K562 (cell line): Measurements from ENCODE around the gene VWA3A. TPM values are rescaled to one million over a fixed set of nuclear protein-coding genes. Genes with fewer than 3 reads are reported as not detected.

Experiments used
- ATAC-seq: fragments of 200-7000 bp; cut with Tn5 transposase; 3 replicates; pipeline ENCODE4 v1.9.1; 2020; ENCODE audit warnings: moderate library complexity
- BruUV-seq: library from RNA; stranded (reverse); fragments of 400-500 nt; replicated peaks from 2 replicates; lab custom pipeline; 2021; lab: Mats Ljungman, UMichigan
- CTCF ChIA-PET: fragments of 300-600 bp; formaldehyde crosslinking; extraction: SDS; loops from one replicate; lab custom pipeline; 2021; ENCODE audit warnings: low intra/inter-chr PET ratio; lab: Yijun Ruan, JAX
- POLR2A ChIA-PET: fragments of 300-600, 350-650 bp; sonication (Branson Sonifier 250); formaldehyde crosslinking; extraction: SDS; loops from one replicate; lab custom pipeline; 2021; ENCODE audit warnings: antibody characterized with exemption, inconsistent platforms; lab: Yijun Ruan, JAX
- DNase-seq, 4 experiments: peaks; one replicate each; pipeline versions ENCODE4 v3.0.0 to v3.0.0-alpha.2; 2011 to 2018; ENCODE audit warnings: low spot score in 3 of 4, mixed read lengths in 3 of 4; ENCODE audit errors: extremely low read depth in 1 of 4
- FAIRE-seq: peaks from 2 replicates; lab custom pipeline; 2011; peaks lifted over from hg19 to GRCh38; lab: Jason Lieb, UNC
- H2AFZ ChIP-seq: 2 replicates; pipeline ENCODE4 v1.6.0; 2011; ENCODE audit warnings: low read depth, low read length, control low read depth, inconsistent platforms
- H3K27ac ChIP-seq: fragments of 200-600 bp; 3 replicates; pipeline ENCODE4 v1.8.0; 2011; ENCODE audit warnings: low read depth, mild to moderate bottlenecking, control low read depth, inconsistent platforms, low read length, moderate library complexity, mixed read lengths; ENCODE audit errors: extremely low read depth
- H3K27me3 ChIP-seq, 2 experiments: fragments of 300-600 bp in 1 of 2; 2 replicates in 1 of 2; 3 replicates in 1 of 2; pipeline versions ENCODE4 v1.6.0 to v1.8.0; 2011; ENCODE audit warnings: inconsistent platforms in 2 of 2, low read length in 2 of 2, mild to moderate bottlenecking in 1 of 2, mixed read lengths in 1 of 2, moderate library complexity in 1 of 2; ENCODE audit not compliant: control insufficient read depth in 2 of 2, insufficient read depth in 2 of 2
- H3K36me3 ChIP-seq: fragments of 300-600 bp; 3 replicates; pipeline ENCODE4 v1.8.0; 2011; ENCODE audit warnings: mild to moderate bottlenecking, low read length, inconsistent platforms; ENCODE audit not compliant: control insufficient read depth, insufficient read depth
- H3K4me1 ChIP-seq, 2 experiments: fragments of 200-600 bp in 1 of 2; replicated peaks in 1 of 2; 2 replicates in 1 of 2; 3 replicates in 1 of 2; pipeline versions ENCODE4 v1.5.1 to v1.8.0; 2011; ENCODE audit warnings: inconsistent platforms in 2 of 2, low read length in 2 of 2, mild to moderate bottlenecking in 1 of 2, mixed read lengths in 1 of 2, moderate library complexity in 1 of 2; ENCODE audit not compliant: control insufficient read depth in 2 of 2, insufficient read depth in 2 of 2
- H3K4me2 ChIP-seq: 2 replicates; pipeline ENCODE4 v1.6.1; 2011; ENCODE audit warnings: low read length, control low read depth, inconsistent platforms, mixed read lengths; ENCODE audit not compliant: insufficient read depth
- H3K4me3 ChIP-seq: fragments of 200-600 bp; sonication (generic), shearing (Covaris generic); 2 replicates; pipeline ENCODE4 v1.5.1; 2016; ENCODE audit warnings: control low read depth, inconsistent platforms
- H3K79me2 ChIP-seq: fragments of 200-600 bp; 3 replicates; pipeline ENCODE4 v1.8.0; 2011; ENCODE audit warnings: low read length, inconsistent platforms; ENCODE audit not compliant: control insufficient read depth, insufficient read depth
- H3K9ac ChIP-seq, 2 experiments: 2 replicates each; pipeline versions ENCODE4 v1.6.0 to v1.6.1; 2011; ENCODE audit warnings: low read depth in 2 of 2, low read length in 2 of 2, control low read depth in 1 of 2, inconsistent platforms in 1 of 2, mild to moderate bottlenecking in 1 of 2, mixed read lengths in 1 of 2; ENCODE audit not compliant: insufficient read depth in 1 of 2
- H3K9me1 ChIP-seq: one replicate; pipeline ENCODE4 v1.6.0; 2011; ENCODE audit warnings: inconsistent platforms, mild to moderate bottlenecking, low read length, moderate library complexity; ENCODE audit not compliant: control insufficient read depth, insufficient read depth
- H3K9me3 ChIP-seq: replicated peaks from 2 replicates; pipeline ENCODE4 v1.5.1; 2011; ENCODE audit warnings: low read depth, low read length, inconsistent platforms; ENCODE audit not compliant: control insufficient read depth, insufficient read depth
- H4K20me1 ChIP-seq: replicated peaks from 2 replicates; pipeline ENCODE4 v1.6.1; 2011; ENCODE audit warnings: low read length, inconsistent platforms, mixed read lengths; ENCODE audit not compliant: control insufficient read depth, insufficient read depth
- ZNF121 ChIP-seq: sonication (generic); formaldehyde crosslinking; conservative IDR thresholded peaks from 2 replicates; pipeline ENCODE4 v1.8.0; 2022; ENCODE audit warnings: missing genetic modification reagents
- WGBS: fragments of 100-300 bp; shearing (Covaris generic); methylation state at CpG from one replicate; pipeline ENCODE4 v1.1.6; 2016; ENCODE audit warnings: low coverage, mixed read lengths; ENCODE audit not compliant: insufficient coverage; ENCODE audit errors: missing lambda C conversion rate; 5-methylcytosine and 5-hydroxymethylcytosine counted together
- in situ Hi-C: fragments of 300-500 bp; cut with MboI; formaldehyde crosslinking; loops from 4 replicates; pipeline ENCODE4 v1.15.0; 2018; ENCODE audit warnings: inconsistent platforms, mixed read lengths
- intact Hi-C: fragments of 100-400 bp; cut with micrococcal nuclease; formaldehyde crosslinking; loops from 2 replicates; pipeline ENCODE4 v1.14.2; 2022
- polyA plus RNA-seq, 8 experiments: library from polyadenylated mRNA; depleted of rRNA in 4 of 8; stranded (reverse) in 5 of 8; unstranded in 3 of 8; fragments of >200 nt; fragmentation: Nextera tagmentation in 2 of 8; fragmentation: Illumina TruSeq in 1 of 8; extraction: Ambion mirVana in 2 of 8; extraction: Trizol in 1 of 8; gene quantifications; 2 replicates each; pipeline versions ENCODE4 v1.2.1 to v1.2.3, GENCODE V29; 2011 to 2014; ENCODE audit warnings: inconsistent platforms in 1 of 8, missing spikeins in 1 of 8
- total RNA-seq, 7 experiments: library from RNA; depleted of rRNA in 6 of 7; stranded (reverse); fragments of >200 nt in 6 of 7; fragmentation: Illumina TruSeq in 2 of 7; extraction: Trizol in 2 of 7; gene quantifications; 2 replicates each; pipeline versions ENCODE4 v1.2.1 to v1.2.3, GENCODE V29; 2011 to 2021; ENCODE audit warnings: low replicate concordance in 1 of 7
- TF ChIP-seq, protein P1 (sequence below): fragments of 250-450 bp; sonication (Bioruptor Pico); IDR thresholded peaks from 2 replicates; pipeline ENCODE4 v1.5.0; 2021; ENCODE audit warnings: mild to moderate bottlenecking, borderline replicate concordance

Gene VWA3A
- total and polyA plus RNA-seq, 9 of the 15 experiments (the other 6 are each of a cell fraction or from before 2014, with no cell fraction given): not detected

DNA sequence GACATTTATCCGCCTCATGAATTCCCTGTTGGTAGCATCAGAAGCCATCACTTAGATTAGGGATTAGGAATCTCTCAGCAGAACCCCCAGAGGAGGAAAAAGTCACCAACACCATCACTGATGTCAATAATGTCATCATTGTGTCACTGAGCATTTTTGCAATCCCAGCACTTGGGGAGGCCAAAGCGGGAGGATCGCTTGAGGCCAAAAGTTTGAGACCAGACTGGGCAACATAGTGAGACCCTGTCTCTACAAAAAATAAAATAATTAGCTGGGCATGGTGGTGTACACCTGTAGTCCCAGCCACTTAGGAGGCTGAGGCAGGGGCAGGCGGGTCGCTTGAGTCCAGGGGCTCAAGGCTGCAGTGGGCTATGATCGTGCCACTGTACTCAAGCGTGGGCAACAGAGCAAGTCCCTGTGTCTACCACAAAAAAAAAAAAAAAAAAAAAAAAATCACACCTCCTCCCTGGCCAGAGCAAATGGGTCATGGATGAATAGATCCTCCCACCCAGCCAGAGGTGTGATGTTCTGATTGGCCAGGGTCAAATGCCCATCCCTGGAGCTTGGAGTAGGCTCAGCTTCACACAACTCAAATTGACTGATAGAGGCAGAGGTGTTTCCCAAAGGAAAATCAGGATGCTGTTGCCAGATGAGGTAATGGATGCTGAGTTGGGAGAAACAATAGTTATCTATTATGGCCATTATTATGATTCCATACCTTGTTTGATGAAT lies 31.6 kb downstream of the VWA3A start:
- FAIRE-seq: no peak
- no peaks in the 10 kb centered on the region for H3K36me3 ChIP-seq
- POLR2A ChIA-PET: no interaction called here
- no peak overlapping the region for H3K27ac ChIP-seq
- TF ChIP-seq, protein P1, sequence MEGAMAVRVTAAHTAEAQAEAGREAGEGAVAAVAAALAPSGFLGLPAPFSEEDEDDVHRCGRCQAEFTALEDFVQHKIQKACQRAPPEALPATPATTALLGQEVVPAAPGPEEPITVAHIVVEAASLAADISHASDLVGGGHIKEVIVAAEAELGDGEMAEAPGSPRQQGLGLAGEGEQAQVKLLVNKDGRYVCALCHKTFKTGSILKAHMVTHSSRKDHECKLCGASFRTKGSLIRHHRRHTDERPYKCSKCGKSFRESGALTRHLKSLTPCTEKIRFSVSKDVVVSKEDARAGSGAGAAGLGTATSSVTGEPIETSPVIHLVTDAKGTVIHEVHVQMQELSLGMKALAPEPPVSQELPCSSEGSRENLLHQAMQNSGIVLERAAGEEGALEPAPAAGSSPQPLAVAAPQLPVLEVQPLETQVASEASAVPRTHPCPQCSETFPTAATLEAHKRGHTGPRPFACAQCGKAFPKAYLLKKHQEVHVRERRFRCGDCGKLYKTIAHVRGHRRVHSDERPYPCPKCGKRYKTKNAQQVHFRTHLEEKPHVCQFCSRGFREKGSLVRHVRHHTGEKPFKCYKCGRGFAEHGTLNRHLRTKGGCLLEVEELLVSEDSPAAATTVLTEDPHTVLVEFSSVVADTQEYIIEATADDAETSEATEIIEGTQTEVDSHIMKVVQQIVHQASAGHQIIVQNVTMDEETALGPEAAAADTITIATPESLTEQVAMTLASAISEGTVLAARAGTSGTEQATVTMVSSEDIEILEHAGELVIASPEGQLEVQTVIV (CRISPR knock-in tag): no peak
- TF ChIP-seq ZNF121 (CRISPR knock-in tag): peak; percentile 89
- CTCF ChIA-PET: no interaction called here
- in situ Hi-C loops (loop anchor here (25.0 kb wide), 1 partner anchor 312 kb away; no protein-coding TSS in a partner anchor), intact Hi-C loops (no loop called here)
- no peaks in the 10 kb centered on the region; the same call in 1 of the 2 replicates for H4K20me1 ChIP-seq
- H3K9me3 ChIP-seq: no peaks in the 10 kb centered on the region
- no peak overlapping the region for H3K9ac ChIP-seq
- peak in 3 of 4 experiments; percentile 26 to 30 (median 26) for DNase-seq
- H2AFZ ChIP-seq: no peak overlapping the region
- H3K27me3 ChIP-seq: peaks cover 6 to 13% of the 10 kb centered on the region in 2 experiments; a peak in 4 of 5 replicates
- H3K4me3 ChIP-seq: no peak overlapping the region
- BruUV-seq: no TSS peak
- H3K4me2 ChIP-seq: no peak overlapping the region
- H3K9me1 ChIP-seq: no peaks in the 10 kb centered on the region
- H3K4me1 ChIP-seq: no peaks in the 10 kb centered on the region
- ATAC-seq: no peak
- WGBS: 0% methylated on average over 6 of the region's 7 CpGs
- H3K79me2 ChIP-seq: no peaks in the 10 kb centered on the region
